Naive thymus-derived CD8-positive, alpha-beta T cell (primary cell): Measurements from ENCODE around the gene TBC1D3D. TPM values are rescaled to one million over a fixed set of nuclear protein-coding genes. Genes with fewer than 3 reads are reported as not detected.
"Not testable (repeated sequence)": the region's sequence is repeated elsewhere in the genome, so short reads cannot be mapped to it uniquely, and the experiment has no call there.

Experiments
- ATAC-seq, 2 donors: fragments of 150-1000 bp; cut with Tn5 transposase in 1 of 2; sonication (Bioruptor Pico), chemical (Tn5 transposase) in 1 of 2; 1 replicate in 1 of 2; 2 replicates in 1 of 2; pipeline ENCODE4 v1.10.0; 2021; ENCODE audit warnings: mild to moderate bottlenecking in 2 of 2, moderate library complexity in 2 of 2
- POLR2A ChIA-PET: fragments of 350-600 bp; sonication (Branson Sonifier 250); formaldehyde crosslinking; loops from one replicate; lab custom pipeline; 2021; ENCODE audit warnings: antibody characterized with exemption; lab: Charles Lee
- DNase-seq, 10 donors: peaks; one replicate each; pipeline versions ENCODE4 v3.0.0 to v3.0.0-alpha.2; 2020 to 2022
- H3K27ac Mint-ChIP-seq, 10 donors: one replicate each; pipeline ENCODE4 v1.8.0; 2020 to 2022; ENCODE audit warnings: mild to moderate bottlenecking in 10 of 10, mixed read lengths in 10 of 10, moderate library complexity in 4 of 10, inconsistent platforms in 1 of 10
- H3K27me3 Mint-ChIP-seq, 5 donors: one replicate each; pipeline ENCODE4 v1.8.0; 2021 to 2022; ENCODE audit warnings: mixed read lengths in 5 of 5
- H3K36me3 Mint-ChIP-seq, 3 donors: one replicate each; pipeline ENCODE4 v1.8.0; 2020 to 2022; ENCODE audit warnings: mixed read lengths in 3 of 3, mild to moderate bottlenecking in 2 of 3, inconsistent platforms in 1 of 3
- H3K4me1 Mint-ChIP-seq, 4 donors: one replicate each; pipeline ENCODE4 v1.8.0; 2021 to 2022; ENCODE audit warnings: mixed read lengths in 4 of 4
- H3K4me3 Mint-ChIP-seq, 10 donors: one replicate each; pipeline ENCODE4 v1.8.0; 2020 to 2022; ENCODE audit warnings: mild to moderate bottlenecking in 10 of 10, mixed read lengths in 10 of 10, moderate library complexity in 6 of 10, inconsistent platforms in 1 of 10
- H3K9me3 Mint-ChIP-seq, 9 donors: one replicate each; pipeline ENCODE4 v1.8.0; 2020 to 2022; ENCODE audit warnings: mixed read lengths in 9 of 9, mild to moderate bottlenecking in 3 of 9, inconsistent platforms in 1 of 9, moderate library complexity in 1 of 9
- polyA plus RNA-seq, 3 donors: library from polyadenylated mRNA; unstranded; fragments of 300-500 nt; fragmentation: Illumina TruSeq; gene quantifications; one replicate each; pipeline ENCODE4 v1.2.3, GENCODE V29; 2021
- total RNA-seq, 8 experiments: library from RNA in 2 of 8; stranded (reverse) in 2 of 8; gene quantifications; one replicate each; pipeline ENCODE4 v1.2.3 and lab custom pipeline; 2021 to 2026

Gene TBC1D3D
- total RNA-seq (1 to 10 TPM; 2.9 to 3.5 TPM), polyA plus RNA-seq (not detected), total RNA-seq (lab: John Stamatoyannopoulos, UW) (0 reads per million in 6 experiments)

DNA sequence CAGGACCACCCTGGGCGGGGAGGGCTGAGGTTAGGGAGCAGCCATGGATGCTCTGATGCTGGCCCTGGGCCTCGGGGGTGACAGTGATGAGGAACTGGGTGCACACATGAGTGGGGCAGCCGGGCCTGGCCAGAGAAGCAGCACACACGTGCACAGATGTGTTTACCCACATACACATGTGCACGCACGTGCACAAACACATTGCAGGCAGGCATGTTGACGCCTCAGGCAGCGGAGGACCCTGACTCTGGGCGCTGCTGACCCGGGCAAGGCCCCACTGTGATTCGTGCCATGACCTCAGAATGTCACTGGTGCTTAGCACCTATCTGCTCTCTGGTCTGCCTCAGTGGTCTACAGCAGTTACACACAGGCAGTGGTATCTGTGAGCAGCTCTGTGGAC is at the start of gene TBC1D3D:
Gene TBC1D3D, plus strand, starts transcription at position 301 of the 400 bp plus-strand sequence. CDS start 1,585 bp downstream, outside the sequence.
- POLR2A ChIA-PET, H3K4me1 Mint-ChIP-seq, ATAC-seq, H3K27me3 Mint-ChIP-seq, H3K9me3 Mint-ChIP-seq, DNase-seq, H3K27ac Mint-ChIP-seq, H3K36me3 Mint-ChIP-seq, H3K4me3 Mint-ChIP-seq: not testable (repeated sequence)

GRCh38 chr17:37988960-37989359 is 14.8 kb upstream of the TBC1D3D start, which contains the start of gene TBC1D3L:
TSS of gene TBC1D3L (minus strand) at chr17:37989060. CDS start at chr17:37987520, 1,540 bp downstream.
- H3K9me3 Mint-ChIP-seq, H3K36me3 Mint-ChIP-seq, DNase-seq, POLR2A ChIA-PET, H3K4me3 Mint-ChIP-seq, H3K27me3 Mint-ChIP-seq, H3K27ac Mint-ChIP-seq, ATAC-seq, H3K4me1 Mint-ChIP-seq: not testable (repeated sequence)

Other genes starting within 250 kb of the TBC1D3D start
- gene TBC1D3K, start 79.6 kb upstream of the TBC1D3D start, total RNA-seq, result not detected
- gene TBC1D3K, start 79.6 kb upstream of the TBC1D3D start, polyA plus RNA-seq, result not detected
- gene TBC1D3L, start 14.9 kb upstream of the TBC1D3D start, total RNA-seq, result 10 to 100 TPM; 19.9 to 21.7 TPM
- 1 to 10 TPM in 1 of 3 donors, under 1 TPM in 2; 0.14 to 1.2 (median 0.23) TPM for gene TBC1D3L, start 14.9 kb upstream of the TBC1D3D start, polyA plus RNA-seq
- gene TBC1D3C, start 64.7 kb downstream of the TBC1D3D start, total RNA-seq, result 1 to 10 TPM; 4.3 to 5.8 TPM
- gene TBC1D3C, start 64.7 kb downstream of the TBC1D3D start, polyA plus RNA-seq, result not detected
- not detected for gene TBC1D3E, start 124.0 kb downstream of the TBC1D3D start, total RNA-seq
- not detected for gene TBC1D3E, start 124.0 kb downstream of the TBC1D3D start, polyA plus RNA-seq
- 1 to 10 TPM in 1 of 2 experiments, not detected in 1; 2.5 TPM for gene TBC1D3, start 188.6 kb downstream of the TBC1D3D start, total RNA-seq
- not detected for gene TBC1D3, start 188.6 kb downstream of the TBC1D3D start, polyA plus RNA-seq